K562 (cell line): ENCODE results near the gene CDHR2. TPM values are rescaled to one million over a fixed set of nuclear protein-coding genes. Genes with fewer than 3 reads are reported as not detected.
A peak's percentile ranks its signal among the peaks of the same experiment; 100 is the strongest.

Source experiments
- ATAC-seq: fragments of 200-7000 bp; cut with Tn5 transposase; 3 replicates; pipeline ENCODE4 v1.9.1; 2020; ENCODE audit warnings: moderate library complexity
- Bru-seq: library from RNA; stranded (reverse); fragments of 400-500 nt; gene quantifications from one replicate; lab custom pipeline; 2021; lab: Mats Ljungman, UMichigan
- BruChase-seq, 2 experiments: library from RNA; stranded (reverse); fragments of 400-500 nt; gene quantifications; one replicate each; lab custom pipeline; 2021; lab: Mats Ljungman, UMichigan
- BruUV-seq: library from RNA; stranded (reverse); fragments of 400-500 nt; replicated peaks from 2 replicates; lab custom pipeline; 2021; lab: Mats Ljungman, UMichigan
- CTCF ChIA-PET: fragments of 300-600 bp; formaldehyde crosslinking; extraction: SDS; loops from one replicate; lab custom pipeline; 2021; ENCODE audit warnings: low intra/inter-chr PET ratio; lab: Yijun Ruan, JAX
- POLR2A ChIA-PET: fragments of 300-600, 350-650 bp; sonication (Branson Sonifier 250); formaldehyde crosslinking; extraction: SDS; loops from one replicate; lab custom pipeline; 2021; ENCODE audit warnings: antibody characterized with exemption, inconsistent platforms; lab: Yijun Ruan, JAX
- DNase-seq, 4 experiments: peaks; one replicate each; pipeline versions ENCODE4 v3.0.0 to v3.0.0-alpha.2; 2011 to 2018; ENCODE audit warnings: low spot score in 3 of 4, mixed read lengths in 3 of 4; ENCODE audit errors: extremely low read depth in 1 of 4
- FAIRE-seq: peaks from 2 replicates; lab custom pipeline; 2011; peaks lifted over from hg19 to GRCh38; lab: Jason Lieb, UNC
- H2AFZ ChIP-seq: 2 replicates; pipeline ENCODE4 v1.6.0; 2011; ENCODE audit warnings: low read depth, low read length, control low read depth, inconsistent platforms
- H3K27ac ChIP-seq: fragments of 200-600 bp; 3 replicates; pipeline ENCODE4 v1.8.0; 2011; ENCODE audit warnings: low read depth, mild to moderate bottlenecking, control low read depth, inconsistent platforms, low read length, moderate library complexity, mixed read lengths; ENCODE audit errors: extremely low read depth
- H3K27me3 ChIP-seq, 2 experiments: fragments of 300-600 bp in 1 of 2; 2 replicates in 1 of 2; 3 replicates in 1 of 2; pipeline versions ENCODE4 v1.6.0 to v1.8.0; 2011; ENCODE audit warnings: inconsistent platforms in 2 of 2, low read length in 2 of 2, mild to moderate bottlenecking in 1 of 2, mixed read lengths in 1 of 2, moderate library complexity in 1 of 2; ENCODE audit not compliant: control insufficient read depth in 2 of 2, insufficient read depth in 2 of 2
- H3K36me3 ChIP-seq: fragments of 300-600 bp; 3 replicates; pipeline ENCODE4 v1.8.0; 2011; ENCODE audit warnings: mild to moderate bottlenecking, low read length, inconsistent platforms; ENCODE audit not compliant: control insufficient read depth, insufficient read depth
- H3K4me1 ChIP-seq, 2 experiments: fragments of 200-600 bp in 1 of 2; replicated peaks in 1 of 2; 2 replicates in 1 of 2; 3 replicates in 1 of 2; pipeline versions ENCODE4 v1.5.1 to v1.8.0; 2011; ENCODE audit warnings: inconsistent platforms in 2 of 2, low read length in 2 of 2, mild to moderate bottlenecking in 1 of 2, mixed read lengths in 1 of 2, moderate library complexity in 1 of 2; ENCODE audit not compliant: control insufficient read depth in 2 of 2, insufficient read depth in 2 of 2
- H3K4me2 ChIP-seq: 2 replicates; pipeline ENCODE4 v1.6.1; 2011; ENCODE audit warnings: low read length, control low read depth, inconsistent platforms, mixed read lengths; ENCODE audit not compliant: insufficient read depth
- H3K4me3 ChIP-seq: fragments of 200-600 bp; sonication (generic), shearing (Covaris generic); 2 replicates; pipeline ENCODE4 v1.5.1; 2016; ENCODE audit warnings: control low read depth, inconsistent platforms
- H3K79me2 ChIP-seq: fragments of 200-600 bp; 3 replicates; pipeline ENCODE4 v1.8.0; 2011; ENCODE audit warnings: low read length, inconsistent platforms; ENCODE audit not compliant: control insufficient read depth, insufficient read depth
- H3K9ac ChIP-seq, 2 experiments: 2 replicates each; pipeline versions ENCODE4 v1.6.0 to v1.6.1; 2011; ENCODE audit warnings: low read depth in 2 of 2, low read length in 2 of 2, control low read depth in 1 of 2, inconsistent platforms in 1 of 2, mild to moderate bottlenecking in 1 of 2, mixed read lengths in 1 of 2; ENCODE audit not compliant: insufficient read depth in 1 of 2
- H3K9me1 ChIP-seq: one replicate; pipeline ENCODE4 v1.6.0; 2011; ENCODE audit warnings: inconsistent platforms, mild to moderate bottlenecking, low read length, moderate library complexity; ENCODE audit not compliant: control insufficient read depth, insufficient read depth
- H3K9me3 ChIP-seq: replicated peaks from 2 replicates; pipeline ENCODE4 v1.5.1; 2011; ENCODE audit warnings: low read depth, low read length, inconsistent platforms; ENCODE audit not compliant: control insufficient read depth, insufficient read depth
- H4K20me1 ChIP-seq: replicated peaks from 2 replicates; pipeline ENCODE4 v1.6.1; 2011; ENCODE audit warnings: low read length, inconsistent platforms, mixed read lengths; ENCODE audit not compliant: control insufficient read depth, insufficient read depth
- POLR2G ChIP-seq: fragments of 200-400 bp; formaldehyde crosslinking; IDR thresholded peaks from 2 replicates; pipeline ENCODE4 v1.6.1; 2017; ENCODE audit warnings: low read depth, mild to moderate bottlenecking, antibody characterized with exemption, low read length, moderate library complexity
- ZBTB7A ChIP-seq: IDR thresholded peaks from 2 replicates; pipeline ENCODE4 v1.6.1; 2011; ENCODE audit warnings: low read depth, mild to moderate bottlenecking, low read length, moderate library complexity, borderline replicate concordance; ENCODE audit not compliant: control insufficient read depth
- WGBS: fragments of 100-300 bp; shearing (Covaris generic); methylation state at CpG from one replicate; pipeline ENCODE4 v1.1.6; 2016; ENCODE audit warnings: low coverage, mixed read lengths; ENCODE audit not compliant: insufficient coverage; ENCODE audit errors: missing lambda C conversion rate; 5-methylcytosine and 5-hydroxymethylcytosine counted together
- in situ Hi-C: fragments of 300-500 bp; cut with MboI; formaldehyde crosslinking; loops from 4 replicates; pipeline ENCODE4 v1.15.0; 2018; ENCODE audit warnings: inconsistent platforms, mixed read lengths
- intact Hi-C: fragments of 100-400 bp; cut with micrococcal nuclease; formaldehyde crosslinking; loops from 2 replicates; pipeline ENCODE4 v1.14.2; 2022
- long read RNA-seq, 3 experiments: library from polyadenylated mRNA in 2 of 3; library from RNA in 1 of 3; unstranded in 2 of 3; stranded (forward) in 1 of 3; transcript quantifications; one replicate each; pipeline ENCODE4 v2.0.0, GENCODE V29; 2019 to 2022
- polyA minus RNA-seq, 3 experiments: library from RNA; depleted of rRNA, polyadenylated mRNA; stranded (reverse); fragments of >200 nt; gene quantifications; 2 replicates each; pipeline ENCODE4 v1.2.3, GENCODE V29; 2011
- polyA plus RNA-seq, 8 experiments: library from polyadenylated mRNA; depleted of rRNA in 4 of 8; stranded (reverse) in 5 of 8; unstranded in 3 of 8; fragments of >200 nt; fragmentation: Nextera tagmentation in 2 of 8; fragmentation: Illumina TruSeq in 1 of 8; extraction: Ambion mirVana in 2 of 8; extraction: Trizol in 1 of 8; gene quantifications; 2 replicates each; pipeline versions ENCODE4 v1.2.1 to v1.2.3, GENCODE V29; 2011 to 2014; ENCODE audit warnings: inconsistent platforms in 1 of 8, missing spikeins in 1 of 8
- total RNA-seq, 7 experiments: library from RNA; depleted of rRNA in 6 of 7; stranded (reverse); fragments of >200 nt in 6 of 7; fragmentation: Illumina TruSeq in 2 of 7; extraction: Trizol in 2 of 7; gene quantifications; 2 replicates each; pipeline versions ENCODE4 v1.2.1 to v1.2.3, GENCODE V29; 2011 to 2021; ENCODE audit warnings: low replicate concordance in 1 of 7

The CDHR2 gene, protein sequence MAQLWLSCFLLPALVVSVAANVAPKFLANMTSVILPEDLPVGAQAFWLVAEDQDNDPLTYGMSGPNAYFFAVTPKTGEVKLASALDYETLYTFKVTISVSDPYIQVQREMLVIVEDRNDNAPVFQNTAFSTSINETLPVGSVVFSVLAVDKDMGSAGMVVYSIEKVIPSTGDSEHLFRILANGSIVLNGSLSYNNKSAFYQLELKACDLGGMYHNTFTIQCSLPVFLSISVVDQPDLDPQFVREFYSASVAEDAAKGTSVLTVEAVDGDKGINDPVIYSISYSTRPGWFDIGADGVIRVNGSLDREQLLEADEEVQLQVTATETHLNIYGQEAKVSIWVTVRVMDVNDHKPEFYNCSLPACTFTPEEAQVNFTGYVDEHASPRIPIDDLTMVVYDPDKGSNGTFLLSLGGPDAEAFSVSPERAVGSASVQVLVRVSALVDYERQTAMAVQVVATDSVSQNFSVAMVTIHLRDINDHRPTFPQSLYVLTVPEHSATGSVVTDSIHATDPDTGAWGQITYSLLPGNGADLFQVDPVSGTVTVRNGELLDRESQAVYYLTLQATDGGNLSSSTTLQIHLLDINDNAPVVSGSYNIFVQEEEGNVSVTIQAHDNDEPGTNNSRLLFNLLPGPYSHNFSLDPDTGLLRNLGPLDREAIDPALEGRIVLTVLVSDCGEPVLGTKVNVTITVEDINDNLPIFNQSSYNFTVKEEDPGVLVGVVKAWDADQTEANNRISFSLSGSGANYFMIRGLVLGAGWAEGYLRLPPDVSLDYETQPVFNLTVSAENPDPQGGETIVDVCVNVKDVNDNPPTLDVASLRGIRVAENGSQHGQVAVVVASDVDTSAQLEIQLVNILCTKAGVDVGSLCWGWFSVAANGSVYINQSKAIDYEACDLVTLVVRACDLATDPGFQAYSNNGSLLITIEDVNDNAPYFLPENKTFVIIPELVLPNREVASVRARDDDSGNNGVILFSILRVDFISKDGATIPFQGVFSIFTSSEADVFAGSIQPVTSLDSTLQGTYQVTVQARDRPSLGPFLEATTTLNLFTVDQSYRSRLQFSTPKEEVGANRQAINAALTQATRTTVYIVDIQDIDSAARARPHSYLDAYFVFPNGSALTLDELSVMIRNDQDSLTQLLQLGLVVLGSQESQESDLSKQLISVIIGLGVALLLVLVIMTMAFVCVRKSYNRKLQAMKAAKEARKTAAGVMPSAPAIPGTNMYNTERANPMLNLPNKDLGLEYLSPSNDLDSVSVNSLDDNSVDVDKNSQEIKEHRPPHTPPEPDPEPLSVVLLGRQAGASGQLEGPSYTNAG (N-terminal part only)
- 1.0 TPM in 1 of 2 replicates, not detected in the other for total RNA-seq (2011; cell fraction: chromatin; rRNA removed; ENCODE audit: low replicate concordance)
- 0.13 and 0.17 TPM in 2 replicates for total RNA-seq (2011; cell fraction: nucleolus; rRNA removed)
- total RNA-seq (2011; cell fraction: nucleoplasm; rRNA removed), result 0.15 TPM in 1 of 2 replicates, not detected in the other
- total RNA-seq (2014; rRNA removed) (0.04 and 0.09 TPM in 2 replicates), total RNA-seq (2014; rRNA removed; fragmentation: Illumina TruSeq; extraction: Trizol) (0.10 and 0.18 TPM in 2 replicates), total RNA-seq (2015; rRNA removed; fragmentation: Illumina TruSeq; extraction: Trizol) (0.22 and 0.23 TPM in 2 replicates), total RNA-seq (2021) (0.36 and 0.62 TPM in 2 replicates), polyA plus RNA-seq (2011; rRNA removed) (0.01 TPM in 1 of 2 replicates, not detected in the other), polyA plus RNA-seq (2014; fragmentation: Illumina TruSeq; extraction: Trizol) (0.01 and 0.04 TPM in 2 replicates), polyA plus RNA-seq (2014; fragmentation: Nextera tagmentation; extraction: Ambion mirVana) (not detected), polyA plus RNA-seq (2014; rRNA removed) (0.03 TPM in 1 of 2 replicates, not detected in the other), polyA minus RNA-seq (2011; rRNA and poly(A)+ RNA removed) (not detected in 2 replicates), Bru-seq, nascent RNA (percentile 41 among the genes with signal in this experiment), BruChase-seq, experiment 1, labeled RNA remaining after a 2-hour chase (percentile 28 among the genes with signal in this experiment), BruChase-seq, experiment 2, labeled RNA remaining after a 6-hour chase (percentile 22 among the genes with signal in this experiment)
- not detected in 2 replicates for polyA plus RNA-seq (2011; cell fraction: cytosol; rRNA removed)
- polyA plus RNA-seq (2011; cell fraction: nucleus; rRNA removed), result 0.06 and 0.18 TPM in 2 replicates
- polyA plus RNA-seq (2012), result 0.07 and 0.42 TPM in 2 replicates
- polyA minus RNA-seq (2011; cell fraction: cytosol; rRNA and poly(A)+ RNA removed), result 0.67 TPM in 1 of 2 replicates, not detected in the other
- polyA minus RNA-seq (2011; cell fraction: nucleus; rRNA and poly(A)+ RNA removed), result 0.27 and 0.33 TPM in 2 replicates
- long read RNA-seq, experiment 1, partial matches to known transcripts, result 0 of 3 reads
- long read RNA-seq, experiment 1, other reads (novel, unspliced or antisense), result 3 of 3 reads
- long read RNA-seq, experiment 2, result 0 reads
- long read RNA-seq, experiment 3, result 0 reads

DNA sequence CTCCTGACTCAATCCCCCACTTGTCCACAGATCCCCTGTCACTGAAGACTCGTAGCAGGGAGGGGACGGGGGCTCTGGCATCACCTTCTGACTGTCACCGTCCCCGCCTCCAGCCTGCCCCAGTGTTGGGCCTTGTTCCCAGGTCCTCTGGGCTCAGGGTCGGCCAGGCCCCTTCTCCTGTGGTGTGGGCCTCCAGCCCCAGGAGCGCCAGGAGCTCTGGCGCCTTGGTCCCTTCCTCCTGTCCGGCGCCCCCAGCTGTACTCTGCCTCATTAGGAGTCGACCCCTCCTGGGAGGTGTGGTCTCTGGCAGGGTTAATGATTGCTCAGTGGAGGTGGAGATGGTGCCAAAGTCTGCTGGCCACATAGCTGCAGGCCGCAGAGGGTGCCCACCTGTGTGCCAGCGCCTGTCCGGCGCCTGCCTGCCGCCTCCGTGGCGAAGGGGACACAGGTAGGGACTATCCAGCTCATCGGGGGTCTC, at the start of gene CDHR2:
Gene CDHR2, plus strand, starts transcription at position 376 of the 478 bp plus-strand sequence. CDS start 16,011 bp downstream, outside the sequence.
- in situ Hi-C loops, result no loop called here
- TF ChIP-seq POLR2G (0 out of 2 replicates have a peak, but pooled peaks have one; percentile 47), ZBTB7A (no peak)

More for the DNA sequence above, at the start of gene CDHR2:
- Histone ChIP-seq H3K4me3 (no peak within 1 kb of the TSS), H3K79me2 (peaks cover 7% of the 10 kb centered on the region; the same call in 1 of the 3 replicates), H3K4me2 (no peak within 1 kb of the TSS), H3K27ac (no peak within 1 kb of the TSS), H3K9ac (peak within 1 kb of the TSS in 1 of 2 experiments; percentile 74; a peak in 1 of 4 replicates), H2AFZ (no peak within 1 kb of the TSS), H3K9me3 (no peaks in the 10 kb centered on the region), H3K27me3 (peaks cover 23 to 44% of the 10 kb centered on the region in 2 experiments), H3K9me1 (no peaks in the 10 kb centered on the region), H4K20me1 (no peaks in the 10 kb centered on the region; the same call in 1 of the 2 replicates), H3K4me1 (peaks cover 0 to 33% of the 10 kb centered on the region in 2 experiments; a peak in 4 of 5 replicates), H3K36me3 (no peaks in the 10 kb centered on the region; the same call in 2 of the 3 replicates)
- BruUV-seq, result no TSS peak
- WGBS, result 56% methylated on average over 16 of the region's 18 CpGs
- FAIRE-seq (no peak), ATAC-seq (no peak), DNase-seq (no peak)
- CTCF ChIA-PET, result no interaction called here
- POLR2A ChIA-PET, result interaction anchor here (0.6 kb wide), 1 partner anchor 878 kb away, joined by 3 read pairs; the partner anchor contains the start of gene GRK6
- intact Hi-C loops, result no loop called here
